Amygdala (tissue), 56 donors: ENCODE data around the gene DLG4.
"Not testable (repeated sequence)": the region's sequence is repeated elsewhere in the genome, so short reads cannot be mapped to it uniquely, and the experiment has no call there.

ENCODE experiments used
- DNase-seq, 56 donors: peaks; one replicate each; lab custom pipeline; 2025; lab: John Stamatoyannopoulos, UW

The DLG4 gene

DNA sequence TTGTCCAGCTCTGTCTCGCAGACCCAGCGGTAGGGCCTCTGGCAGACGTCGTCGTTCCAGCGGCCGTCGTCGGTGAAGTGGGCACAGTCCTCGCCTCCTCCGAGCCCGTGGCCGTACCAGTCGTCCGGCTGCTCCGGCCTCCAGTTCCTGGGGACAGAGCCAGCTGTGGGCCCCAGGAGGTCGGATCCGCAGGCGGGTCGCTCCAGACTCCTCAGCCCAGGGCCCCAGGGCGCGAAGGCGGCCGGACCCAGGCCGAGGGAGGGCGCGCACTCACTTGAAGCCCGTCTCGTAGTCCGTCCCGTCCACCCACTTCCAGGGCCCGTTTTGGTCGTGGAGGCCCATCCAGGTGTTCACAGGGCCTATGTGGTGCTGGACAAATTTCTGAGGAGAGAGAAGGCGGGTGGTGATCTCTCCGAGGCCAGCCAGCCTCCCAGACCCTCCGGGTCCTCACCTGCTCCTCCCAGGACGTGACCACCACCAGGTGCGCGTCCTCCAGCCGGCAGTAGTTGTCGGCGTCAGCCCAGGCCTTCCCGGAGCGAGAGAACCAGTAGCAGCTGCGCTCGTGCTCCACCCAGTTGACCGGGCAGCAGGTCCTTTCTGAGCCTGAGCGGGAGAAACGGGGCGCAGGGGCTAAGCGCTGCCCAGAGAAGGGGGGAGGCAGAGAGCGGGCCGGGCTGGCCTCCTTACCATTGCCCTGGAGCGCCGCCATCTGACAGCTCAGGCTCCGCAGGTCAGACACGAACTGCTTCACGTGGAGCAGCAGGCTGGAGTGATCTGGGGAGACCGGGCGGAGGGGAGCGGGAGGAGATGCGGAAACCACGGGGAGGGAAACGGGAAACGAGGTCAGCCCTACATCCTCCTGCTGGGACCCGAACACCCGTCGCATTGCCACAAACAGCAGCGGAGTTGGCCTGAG is 45.7 kb downstream of the DLG4 start:
- peak in 12 of 56 donors; percentile 9 to 52 (median 30) for DNase-seq

DNA sequence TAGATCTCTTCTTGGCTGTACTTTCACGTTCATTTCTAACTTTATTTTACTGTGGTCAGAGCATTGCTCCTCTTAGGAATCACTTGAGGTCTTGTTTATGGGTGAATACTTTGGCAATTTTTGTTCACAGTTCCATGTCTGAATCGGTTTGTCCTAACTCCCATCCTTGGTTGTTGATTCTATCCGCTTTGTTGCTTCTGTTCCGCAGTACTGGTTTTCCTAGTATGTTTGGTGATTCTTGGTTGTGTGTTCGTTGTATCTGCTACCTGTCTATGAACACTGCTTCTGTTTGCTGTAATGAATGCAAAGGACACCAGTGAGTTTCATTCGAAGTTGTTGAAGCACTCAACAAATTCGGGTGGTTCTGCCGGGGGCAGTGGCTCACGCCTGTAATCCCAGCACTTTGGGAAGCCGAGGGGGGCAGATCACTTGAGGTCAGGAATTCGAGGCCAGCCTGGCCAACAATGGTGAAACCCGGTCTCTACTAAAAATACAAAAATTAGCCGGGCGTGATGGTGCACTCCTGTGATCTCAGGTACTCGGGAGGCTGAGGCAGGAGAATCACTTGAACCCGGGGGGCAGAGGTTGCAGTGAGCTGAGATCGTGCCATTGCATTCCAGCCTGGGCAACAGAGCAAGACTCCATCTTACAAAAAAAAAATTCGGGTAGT is 47.0 kb downstream of the DLG4 start:
- not testable (repeated sequence) for DNase-seq

DNA sequence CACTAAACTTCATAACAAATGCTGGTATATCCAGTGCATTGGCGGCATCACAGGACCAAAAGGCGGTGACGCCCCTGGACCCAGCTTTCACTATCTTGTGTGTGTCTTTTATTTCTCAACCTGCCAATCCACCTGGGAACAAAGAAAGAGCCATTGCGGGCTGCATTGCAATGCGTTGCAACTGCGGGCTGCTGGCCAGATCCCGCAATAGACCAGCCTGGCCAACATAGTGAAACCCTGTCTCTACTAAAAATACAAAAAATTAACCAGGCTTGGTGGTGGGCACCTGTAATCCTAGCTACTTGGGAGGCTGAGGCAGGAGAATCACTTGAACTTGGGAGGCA is 50.1 kb downstream of the DLG4 start:
- DNase-seq = not testable (repeated sequence)

DNA sequence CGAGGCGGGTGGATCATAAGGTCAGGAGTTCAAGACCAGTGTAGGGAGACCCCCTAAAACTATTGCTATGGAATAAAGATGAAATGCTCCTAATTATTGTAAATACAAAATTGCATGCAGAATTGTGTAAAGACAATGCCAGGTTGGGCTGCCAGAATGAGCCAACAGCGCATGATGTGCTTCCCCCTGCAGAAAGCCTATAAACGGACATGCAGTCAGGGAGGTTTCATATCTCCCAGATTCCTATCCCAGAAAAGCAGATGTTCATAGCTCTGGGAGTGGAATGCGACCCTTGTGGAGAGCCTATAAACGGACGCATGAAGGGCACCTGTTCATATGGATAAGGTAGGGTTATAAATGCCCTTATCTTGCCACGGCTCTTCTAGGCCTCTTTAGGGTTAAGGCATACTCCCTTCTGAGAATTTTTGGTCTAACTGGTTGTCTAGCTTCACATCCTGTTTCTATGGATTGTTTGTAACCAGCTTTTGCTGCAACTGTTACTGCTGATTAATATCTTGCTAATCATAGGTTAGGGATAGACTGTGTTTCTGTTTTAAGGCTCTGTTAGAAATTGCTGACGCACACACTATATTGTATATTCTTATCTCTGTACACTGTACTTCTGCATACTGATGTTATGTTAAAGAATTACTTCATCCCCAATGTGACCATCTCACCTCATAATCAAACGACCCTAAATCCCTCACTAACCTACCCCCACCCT is 50.6 kb downstream of the DLG4 start:
- not testable (repeated sequence) for DNase-seq

DNA sequence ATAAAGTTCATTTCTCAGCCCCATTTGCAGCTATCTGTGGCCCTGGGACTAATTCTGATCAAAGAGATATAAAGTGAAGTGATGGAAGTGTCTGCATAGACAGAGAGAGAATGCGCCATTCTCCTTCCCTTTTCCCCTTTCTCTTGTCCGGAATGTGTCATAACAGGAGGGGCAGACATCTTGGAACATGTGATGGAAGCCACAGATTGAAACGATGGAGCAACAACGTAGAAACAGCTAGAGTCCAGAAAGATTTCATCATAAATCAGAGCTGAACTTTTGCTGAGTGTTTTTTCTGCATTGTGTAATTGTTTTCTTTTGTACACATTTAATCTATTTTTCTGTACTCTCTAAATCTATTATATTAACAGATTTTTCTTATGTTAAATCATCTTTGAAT is 51.8 kb downstream of the DLG4 start:
- no peak for DNase-seq

DNA sequence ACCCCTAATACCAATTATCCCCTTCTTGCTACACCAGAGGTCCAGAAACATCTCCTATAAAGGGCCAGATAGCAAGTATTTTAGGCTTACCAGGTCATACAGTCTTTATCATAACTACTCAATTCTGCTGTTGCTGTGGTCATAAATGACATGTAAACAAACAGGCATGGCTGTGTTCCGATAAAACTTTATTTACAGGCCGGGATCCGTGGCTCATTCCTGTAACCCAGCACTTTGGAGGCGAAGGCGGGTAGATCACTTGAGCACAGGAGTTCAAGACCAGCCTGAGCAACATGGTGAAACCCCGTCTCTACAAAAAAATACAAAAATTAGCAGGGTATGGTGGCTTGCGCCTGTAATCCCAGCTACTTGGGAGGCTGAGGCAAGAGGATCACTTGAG is 52.8 kb downstream of the DLG4 start:
- DNase-seq = no peak

DNA sequence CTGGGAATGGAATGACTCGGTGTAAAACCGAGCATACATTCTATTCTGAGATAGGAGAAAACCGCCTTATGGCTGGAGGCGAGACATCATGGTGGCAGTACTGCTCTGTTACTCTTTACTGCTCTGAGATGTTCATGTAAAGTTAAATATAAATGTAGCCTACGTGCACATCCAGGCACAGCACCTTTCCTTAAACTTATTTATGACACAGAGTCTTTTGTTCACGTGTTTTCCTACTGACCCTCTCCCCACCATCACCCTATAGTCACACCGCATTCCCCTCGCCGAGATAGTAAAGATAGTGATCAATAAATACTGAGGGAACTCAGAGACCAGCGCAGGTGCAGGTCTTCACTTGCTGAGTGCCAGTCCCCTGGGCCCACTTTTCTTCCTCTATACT is 60.1 kb downstream of the DLG4 start:
- not testable (repeated sequence) for DNase-seq

DNA sequence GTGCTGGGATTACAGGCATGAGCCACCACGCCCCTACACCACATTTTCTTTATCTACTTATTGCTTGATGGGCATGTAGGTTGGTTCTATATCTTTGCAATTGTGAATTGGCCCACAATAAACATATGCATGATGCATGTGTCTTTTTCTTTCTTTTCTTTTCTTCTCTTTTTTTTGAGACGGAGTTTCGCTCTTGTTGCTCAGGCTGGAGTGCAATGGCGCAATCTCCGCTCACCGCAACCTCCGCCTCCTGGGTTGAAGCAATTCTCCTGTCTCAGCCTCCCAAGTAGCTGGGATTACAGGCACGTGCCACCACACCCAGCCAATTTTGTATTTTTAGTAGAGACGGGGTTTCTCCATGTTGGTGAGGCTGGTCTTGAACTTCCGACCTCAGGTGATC is 61.2 kb downstream of the DLG4 start:
- not testable (repeated sequence) for DNase-seq

DNA sequence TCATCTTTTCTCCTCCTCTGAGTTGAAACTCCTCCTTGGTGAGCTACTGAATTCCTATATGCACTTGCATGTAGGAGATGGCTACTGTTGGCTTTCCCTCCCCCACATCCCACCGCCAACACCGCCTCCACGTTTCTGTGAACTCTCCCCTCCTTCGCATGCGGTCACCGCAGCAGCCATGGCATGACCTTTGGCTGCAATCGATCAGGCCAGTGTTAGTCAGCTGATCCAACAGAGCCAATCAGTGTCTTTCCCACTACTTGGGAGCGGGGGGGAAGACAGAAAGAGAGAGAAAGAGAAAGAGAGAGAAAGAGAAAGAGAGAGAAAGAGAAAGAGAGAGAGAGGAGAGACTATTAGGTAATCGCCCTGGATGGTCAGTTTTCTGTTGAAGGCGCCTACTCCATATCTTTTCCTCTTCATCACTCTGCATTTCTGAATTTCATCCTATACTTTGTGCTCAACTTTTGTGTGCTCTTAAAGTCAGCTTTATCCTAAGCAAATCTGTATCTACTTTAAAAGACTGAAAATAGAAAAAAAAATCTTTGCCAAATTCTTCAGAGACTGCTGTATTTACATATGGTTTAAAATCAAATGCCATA is 63.2 kb downstream of the DLG4 start:
- DNase-seq = no peak

DNA sequence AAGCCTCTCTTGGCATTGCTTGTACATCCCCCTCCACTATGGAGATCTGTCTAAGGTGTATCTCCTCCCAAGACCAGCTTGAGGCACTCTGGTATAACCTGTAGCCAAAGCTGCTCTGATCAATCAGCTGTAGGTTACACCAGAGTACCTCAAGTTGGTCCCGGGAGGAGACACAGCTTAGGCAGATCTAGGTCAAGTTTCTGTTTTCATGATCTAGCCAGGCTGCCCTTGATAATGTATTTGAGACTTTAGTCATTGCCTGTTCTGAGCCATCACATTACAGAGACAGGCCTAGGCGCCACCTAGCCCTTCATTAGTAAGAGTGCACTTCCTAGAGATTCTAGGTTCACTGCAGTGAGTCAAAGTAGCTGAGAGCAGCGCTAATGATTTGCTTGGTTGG is 71.9 kb downstream of the DLG4 start:
- no peak for DNase-seq

DNA sequence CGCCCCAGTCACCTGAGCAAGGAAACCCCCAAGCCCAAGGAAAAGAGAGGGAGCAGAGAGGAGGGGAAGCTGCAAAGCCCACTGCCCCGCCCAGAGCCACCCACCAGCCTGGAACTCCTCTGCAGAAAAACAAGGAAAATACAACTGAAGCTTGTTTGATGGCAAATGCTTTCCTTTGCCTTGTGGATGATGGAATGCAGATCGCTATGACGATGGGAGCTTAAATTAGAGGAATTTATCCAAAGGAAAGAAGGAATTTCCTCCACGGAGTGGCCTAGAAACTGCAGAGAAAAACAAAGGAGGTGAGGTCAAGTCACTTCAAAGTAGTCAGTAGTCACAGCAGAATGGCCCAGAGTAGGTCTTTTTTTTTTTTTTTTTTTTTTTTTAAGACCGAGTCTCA is 73.5 kb downstream of the DLG4 start:
- DNase-seq = no peak

DNA sequence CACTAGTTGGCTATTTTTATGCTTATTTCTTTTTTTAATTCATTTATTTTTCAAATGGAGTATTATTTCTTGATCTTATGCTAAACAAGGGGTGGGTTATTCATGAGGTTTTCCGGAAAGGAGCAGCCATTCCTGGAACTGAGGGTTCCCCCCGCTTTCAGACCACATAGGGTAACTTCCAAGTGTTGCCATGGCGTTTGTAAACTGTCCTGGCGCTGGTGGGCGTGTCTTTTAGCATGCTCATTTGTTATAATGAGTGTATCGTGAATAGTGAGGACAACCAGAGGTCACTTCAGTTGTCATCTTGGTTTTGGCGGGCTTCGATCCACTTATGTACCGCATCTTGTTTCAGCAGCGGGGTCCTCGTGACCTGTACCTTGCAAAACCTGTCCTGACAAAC is 75.4 kb downstream of the DLG4 start:
- no peak for DNase-seq

DNA sequence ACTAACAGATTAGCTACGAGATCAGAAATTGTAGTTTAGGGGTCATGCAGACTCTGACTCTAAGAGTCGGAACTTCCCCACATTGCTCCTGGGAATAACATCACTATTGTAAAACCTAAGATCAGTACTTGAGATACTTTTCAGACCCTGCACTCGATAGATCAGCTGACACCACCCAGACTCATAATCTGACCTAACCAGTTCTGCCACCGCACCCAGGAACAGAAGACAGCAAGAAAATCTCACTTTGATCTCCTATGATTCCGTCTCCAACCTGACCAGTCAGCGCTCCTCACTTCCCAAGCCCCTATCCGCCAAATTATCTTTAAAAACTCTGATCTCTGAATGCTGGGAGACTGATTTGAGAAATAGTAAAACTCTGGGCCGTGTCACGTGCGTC is 77.8 kb downstream of the DLG4 start:
- no peak for DNase-seq

DNA sequence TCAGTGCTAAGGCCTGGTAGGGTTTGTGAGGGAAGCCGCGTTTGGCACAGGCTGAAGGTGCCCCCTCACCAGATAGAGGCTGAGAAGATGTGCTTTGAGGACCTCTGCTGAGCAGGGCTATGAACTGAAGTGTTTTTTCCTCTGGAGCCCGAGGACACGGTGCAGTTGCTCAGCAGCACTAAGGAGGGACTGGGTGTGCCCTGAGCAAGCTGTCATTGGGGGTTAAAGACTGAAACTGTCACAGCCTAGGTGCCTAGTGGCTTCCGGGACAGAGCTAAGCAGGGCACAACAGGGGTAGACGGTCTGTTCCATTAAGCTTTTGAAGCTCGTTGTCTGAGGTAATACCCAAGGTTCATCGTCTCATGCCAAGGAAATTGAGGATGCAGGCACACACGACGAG is 80.2 kb downstream of the DLG4 start:
- no peak for DNase-seq

DNA sequence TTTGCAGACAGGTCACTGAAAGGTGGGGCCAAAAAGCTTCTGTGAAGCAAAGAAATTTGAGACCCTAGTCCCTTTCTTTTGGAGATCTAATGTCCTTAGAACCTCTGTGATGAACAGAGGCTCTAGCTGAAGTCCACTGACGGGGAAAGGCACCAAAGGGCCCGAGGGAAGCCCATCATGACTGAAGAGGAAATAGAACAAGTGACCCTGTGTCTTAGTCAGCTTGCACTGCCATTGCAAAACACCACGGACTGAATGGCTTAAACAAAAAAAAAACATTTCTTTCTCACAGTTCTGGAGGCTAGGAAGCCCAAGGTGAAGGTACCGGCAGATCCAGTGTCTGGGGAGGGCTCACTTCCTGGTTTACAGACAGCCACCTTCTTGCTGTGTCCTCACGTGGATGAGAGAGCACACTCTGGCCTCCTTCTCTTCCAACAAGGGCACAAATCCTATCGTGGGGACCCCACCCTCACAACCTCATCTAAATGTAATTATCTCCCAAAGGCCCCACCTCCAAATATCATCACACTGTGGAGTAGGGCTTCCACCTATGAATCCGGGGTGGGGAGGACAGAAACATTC is 80.7 kb downstream of the DLG4 start:
- no peak for DNase-seq

DNA sequence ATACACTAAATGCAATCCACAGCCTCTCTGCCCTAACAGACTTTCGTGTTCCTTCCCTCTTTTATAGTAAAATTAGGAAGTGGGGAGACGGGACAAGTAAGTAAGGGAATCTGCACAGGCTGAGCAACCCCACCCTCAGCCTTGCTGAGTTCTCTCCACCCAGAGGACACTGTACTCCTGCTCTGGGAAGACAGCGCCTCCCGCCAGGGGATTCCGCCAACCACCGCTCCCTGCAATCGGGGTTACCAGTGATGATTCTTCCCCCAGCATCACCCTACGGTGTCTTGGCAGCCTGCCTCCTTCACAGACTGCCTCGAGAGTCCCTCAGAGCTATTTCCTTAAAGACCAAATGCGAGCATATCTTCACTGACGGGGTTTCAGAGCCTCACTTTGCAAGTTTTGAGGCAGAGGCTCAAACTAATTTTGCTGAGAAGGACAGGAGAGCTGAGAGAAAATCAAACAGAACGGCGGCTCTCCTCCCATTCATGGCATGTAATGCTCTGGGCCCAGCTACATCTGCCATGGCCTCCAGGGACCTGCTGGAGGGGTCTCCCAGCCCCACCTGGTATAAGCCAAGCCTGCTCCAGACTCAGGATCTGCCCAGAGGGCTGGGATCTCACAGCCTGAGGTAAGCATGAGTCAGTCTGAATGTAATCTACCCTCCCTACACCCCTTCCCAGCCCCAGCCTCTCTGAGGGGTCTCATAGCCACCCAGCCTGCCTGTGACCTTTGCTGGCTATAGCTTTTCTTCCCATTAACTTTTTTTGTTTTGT is 82.3 kb downstream of the DLG4 start:
- DNase-seq = no peak
